Naive B cell (primary cell): ENCODE data around the gene FAM13B. TPM values are rescaled to one million over a fixed set of nuclear protein-coding genes. Genes with fewer than 3 reads are reported as not detected.
A peak's percentile ranks its signal among the peaks of the same experiment; 100 is the strongest.
"Not testable (repeated sequence)": the region's sequence is repeated elsewhere in the genome, so short reads cannot be mapped to it uniquely, and the experiment has no call there.

Source experiments
- ATAC-seq, 2 donors: fragments of 150-1000 bp; cut with Tn5 transposase; 2 replicates each; pipeline ENCODE4 v1.10.0; 2021; ENCODE audit warnings: low read depth in 2 of 2, mild to moderate bottlenecking in 2 of 2, moderate library complexity in 2 of 2
- DNase-seq: peaks from one replicate; pipeline ENCODE4 v3.0.0; 2022
- H3K27ac Mint-ChIP-seq, 6 donors: one replicate each; pipeline ENCODE4 v1.8.0; 2020 to 2022; ENCODE audit warnings: mild to moderate bottlenecking in 6 of 6, mixed read lengths in 6 of 6, moderate library complexity in 5 of 6, inconsistent platforms in 2 of 6
- H3K27me3 Mint-ChIP-seq, 3 donors: one replicate each; pipeline ENCODE4 v1.8.0; 2021 to 2022; ENCODE audit warnings: mixed read lengths in 3 of 3, mild to moderate bottlenecking in 1 of 3
- H3K36me3 Mint-ChIP-seq, 2 donors: one replicate each; pipeline ENCODE4 v1.8.0; 2020 to 2022; ENCODE audit warnings: mixed read lengths in 2 of 2, inconsistent platforms in 1 of 2, mild to moderate bottlenecking in 1 of 2
- H3K4me1 Mint-ChIP-seq, 3 donors: one replicate each; pipeline ENCODE4 v1.8.0; 2020 to 2022; ENCODE audit warnings: mixed read lengths in 3 of 3, inconsistent platforms in 1 of 3, mild to moderate bottlenecking in 1 of 3, moderate library complexity in 1 of 3
- H3K4me3 Mint-ChIP-seq, 8 donors: one replicate each; pipeline ENCODE4 v1.8.0; 2020 to 2022; ENCODE audit warnings: mild to moderate bottlenecking in 8 of 8, mixed read lengths in 8 of 8, moderate library complexity in 8 of 8, inconsistent platforms in 2 of 8
- H3K9me3 Mint-ChIP-seq, 7 donors: one replicate each; pipeline ENCODE4 v1.8.0; 2020 to 2022; ENCODE audit warnings: mixed read lengths in 7 of 7, mild to moderate bottlenecking in 5 of 7, inconsistent platforms in 2 of 7, moderate library complexity in 1 of 7
- polyA plus RNA-seq, 6 donors: library from polyadenylated mRNA; unstranded; fragments of 300-500 nt; fragmentation: Illumina TruSeq; gene quantifications; one replicate each; pipeline ENCODE4 v1.2.3, GENCODE V29; 2021; ENCODE audit warnings: low read depth in 6 of 6

FAM13B gene
- polyA plus RNA-seq, 6 donors from 2014 or later = 34.6 to 50.7 (median 41.0) TPM

GRCh38 chr5:138052718-138053117, 19.8 kb upstream of the FAM13B start:
- H3K27ac Mint-ChIP-seq, H3K9me3 Mint-ChIP-seq, DNase-seq, H3K36me3 Mint-ChIP-seq, H3K4me1 Mint-ChIP-seq, ATAC-seq, H3K27me3 Mint-ChIP-seq, H3K4me3 Mint-ChIP-seq: not testable (repeated sequence)

DNA sequence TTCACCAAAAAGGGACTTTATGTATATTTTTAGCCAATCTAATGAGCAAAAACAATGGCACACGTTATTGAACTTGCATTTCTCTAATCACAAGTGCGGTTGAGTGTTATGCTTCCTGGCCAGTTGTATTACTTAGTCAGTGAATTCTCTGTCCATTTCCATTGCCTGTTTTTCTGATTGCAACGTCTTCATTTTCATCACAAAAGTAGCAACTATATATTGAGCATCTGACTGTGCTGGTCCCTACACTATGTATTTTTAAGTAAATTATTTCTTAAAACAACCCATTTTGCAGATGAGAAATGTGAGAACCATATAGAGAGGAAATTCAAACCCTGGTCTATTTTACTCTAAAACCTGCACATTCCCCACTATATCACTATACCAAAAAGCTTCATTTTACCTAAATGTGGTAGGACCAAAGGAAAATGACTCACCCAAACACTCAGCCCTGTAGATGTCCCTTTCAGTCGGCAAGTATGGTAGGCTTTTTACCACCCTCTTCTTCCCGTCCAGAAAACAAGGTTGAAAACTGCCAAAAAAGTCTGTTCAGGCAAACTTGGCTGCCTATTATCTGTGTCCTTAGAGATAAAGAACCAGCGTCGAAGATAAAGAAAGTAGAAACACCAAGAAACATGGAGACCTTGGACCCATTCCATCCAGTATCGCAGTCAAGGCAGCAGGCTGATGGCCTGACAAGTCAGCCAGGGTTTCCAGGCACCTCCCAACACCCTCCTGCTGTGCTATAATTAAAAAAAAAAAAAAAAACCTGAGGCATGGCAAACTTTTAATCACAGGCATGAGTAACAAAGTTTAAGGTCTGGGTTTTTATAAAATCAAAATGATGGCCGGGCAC, 18.8 kb upstream of the FAM13B start:
- Mint-ChIP-seq H3K4me1 (peaks cover 0 to 9% (median 0%) of the 10 kb centered on the region in 3 donors), H3K9me3 (no peaks in the 10 kb centered on the region), H3K36me3 (no peaks in the 10 kb centered on the region), H3K4me3 (no peak overlapping the region), H3K27me3 (no peaks in the 10 kb centered on the region), H3K27ac (no peak overlapping the region)
- ATAC-seq = no peak
- no peak for DNase-seq

GRCh38 chr5:138045283-138045682, 12.4 kb upstream of the FAM13B start:
- H3K27me3 Mint-ChIP-seq, H3K9me3 Mint-ChIP-seq, DNase-seq, H3K4me3 Mint-ChIP-seq, H3K4me1 Mint-ChIP-seq, H3K27ac Mint-ChIP-seq, ATAC-seq, H3K36me3 Mint-ChIP-seq: not testable (repeated sequence)

GRCh38 chr5:138038826-138039225, 5.9 kb upstream of the FAM13B start:
- H3K9me3 Mint-ChIP-seq = no peaks in the 10 kb centered on the region
- ATAC-seq = no peak
- no peak overlapping the region for H3K27ac Mint-ChIP-seq
- DNase-seq = no peak
- no peaks in the 10 kb centered on the region for H3K27me3 Mint-ChIP-seq
- H3K36me3 Mint-ChIP-seq = no peaks in the 10 kb centered on the region
- H3K4me3 Mint-ChIP-seq = no peak overlapping the region
- peaks cover 12 to 21% (median 20%) of the 10 kb centered on the region in 3 donors for H3K4me1 Mint-ChIP-seq

- ATAC-seq (no peak), DNase-seq (no peak)
- Mint-ChIP-seq H3K4me3 (peak overlapping the region in 1 of 8 donors; percentile 7), H3K36me3 (no peaks in the 10 kb centered on the region), H3K27ac (no peak overlapping the region), H3K4me1 (peaks cover 17 to 27% (median 26%) of the 10 kb centered on the region in 3 donors), H3K9me3 (no peaks in the 10 kb centered on the region), H3K27me3 (no peaks in the 10 kb centered on the region)
Observed at GRCh38 chr5:138037907-138038633, 5.2 kb upstream of the FAM13B start.

DNA sequence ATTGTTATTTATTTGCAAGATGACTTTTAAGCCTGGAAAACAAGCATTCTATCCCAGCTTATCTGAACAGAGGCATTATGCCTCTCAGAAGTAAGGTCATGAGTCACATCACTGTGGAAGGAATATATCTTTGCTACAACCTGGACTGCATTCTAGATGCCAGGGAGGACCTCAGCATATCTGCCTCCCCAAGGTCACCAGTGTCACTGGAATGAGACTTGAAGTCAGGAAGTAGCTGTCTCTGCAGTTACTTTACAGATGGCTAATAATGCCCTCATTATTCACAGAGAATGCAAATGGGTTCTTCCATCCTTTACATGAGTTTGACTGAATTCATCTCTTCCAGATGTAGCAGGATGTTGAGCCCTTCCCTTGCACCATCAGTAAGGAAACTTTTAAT, 4.4 kb upstream of the FAM13B start:
- no peak for ATAC-seq
- no peaks in the 10 kb centered on the region for H3K27me3 Mint-ChIP-seq
- H3K4me3 Mint-ChIP-seq = peak overlapping the region in 1 of 8 donors; percentile 7
- no peaks in the 10 kb centered on the region for H3K36me3 Mint-ChIP-seq
- H3K27ac Mint-ChIP-seq = no peak overlapping the region
- no peaks in the 10 kb centered on the region for H3K9me3 Mint-ChIP-seq
- peaks cover 18 to 27% (median 22%) of the 10 kb centered on the region in 3 donors for H3K4me1 Mint-ChIP-seq
- no peak for DNase-seq

- ATAC-seq = peak; percentile 32 to 48
- Mint-ChIP-seq H3K4me3 (peak overlapping the region in 4 of 8 donors; percentile 59 to 89 (median 62)), H3K4me1 (peaks cover 17 to 34% (median 24%) of the 10 kb centered on the region in 3 donors), H3K36me3 (no peaks in the 10 kb centered on the region), H3K9me3 (no peaks in the 10 kb centered on the region), H3K27me3 (no peaks in the 10 kb centered on the region), H3K27ac (peak overlapping the region in 5 of 6 donors; percentile 14 to 86 (median 74))
- DNase-seq = peak; percentile 76
Observed at GRCh38 chr5:138035605-138036537, 3.0 kb upstream of the FAM13B start.

- Mint-ChIP-seq H3K9me3 (no peaks in the 10 kb centered on the region), H3K27ac (peak overlapping the region; percentile 90 to 99 (median 99)), H3K4me1 (peaks cover 33 to 54% (median 37%) of the 10 kb centered on the region in 3 donors), H3K36me3 (no peaks in the 10 kb centered on the region), H3K4me3 (peak overlapping the region; percentile 89 to 100 (median 99)), H3K27me3 (no peaks in the 10 kb centered on the region)
- DNase-seq (no peak), ATAC-seq (no peak)
Observed at GRCh38 chr5:138033907-138034306, 1.0 kb upstream of the FAM13B start.

- peaks cover 38 to 59% (median 38%) of the 10 kb centered on the region in 3 donors for H3K4me1 Mint-ChIP-seq
- no peaks in the 10 kb centered on the region for H3K9me3 Mint-ChIP-seq
- no peak for ATAC-seq
Observed at GRCh38 chr5:138033386-138033808, 518 bp upstream of the FAM13B start.

DNA sequence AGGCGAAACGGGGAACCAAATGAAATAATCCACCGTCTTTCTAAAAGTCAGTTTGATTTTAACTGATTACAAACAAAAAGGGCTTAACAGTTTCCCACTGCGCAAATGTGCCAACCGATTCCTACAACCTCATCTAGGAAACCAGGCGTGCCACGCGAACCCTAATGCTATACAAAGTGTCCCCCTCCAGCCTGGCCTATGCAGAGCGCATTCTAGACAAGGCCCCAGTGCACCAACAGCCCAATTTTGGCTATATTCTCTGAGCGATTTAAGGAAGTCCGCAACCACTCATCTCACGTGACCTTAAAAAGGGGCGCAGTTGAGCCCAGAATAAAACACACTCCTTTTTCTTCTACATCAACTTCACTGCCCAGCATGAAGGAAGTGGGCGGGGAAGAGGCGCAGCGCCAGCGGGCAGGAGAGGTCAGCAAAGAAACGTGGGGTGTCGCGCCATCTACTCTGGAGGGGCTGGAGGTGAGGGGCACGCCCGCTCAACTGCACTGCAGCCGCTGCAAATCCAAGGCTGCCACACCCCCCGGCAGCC, 779 bp downstream of the FAM13B start:
- ATAC-seq (peak; percentile 58 to 61), DNase-seq (peak; percentile 80)
- Mint-ChIP-seq H3K4me3 (peak overlapping the region; percentile 89 to 100 (median 99)), H3K36me3 (no peaks in the 10 kb centered on the region), H3K9me3 (no peaks in the 10 kb centered on the region), H3K4me1 (peaks cover 48 to 72% (median 51%) of the 10 kb centered on the region in 3 donors), H3K27me3 (no peaks in the 10 kb centered on the region), H3K27ac (peak overlapping the region; percentile 98 to 100 (median 99))

More at GRCh38 chr5:138033386-138033808, 518 bp upstream of the FAM13B start:
- Mint-ChIP-seq H3K27me3 (no peaks in the 10 kb centered on the region), H3K4me3 (peak overlapping the region; percentile 89 to 100 (median 99)), H3K36me3 (no peaks in the 10 kb centered on the region), H3K27ac (peak overlapping the region; percentile 90 to 99 (median 99))
- DNase-seq = no peak

DNA sequence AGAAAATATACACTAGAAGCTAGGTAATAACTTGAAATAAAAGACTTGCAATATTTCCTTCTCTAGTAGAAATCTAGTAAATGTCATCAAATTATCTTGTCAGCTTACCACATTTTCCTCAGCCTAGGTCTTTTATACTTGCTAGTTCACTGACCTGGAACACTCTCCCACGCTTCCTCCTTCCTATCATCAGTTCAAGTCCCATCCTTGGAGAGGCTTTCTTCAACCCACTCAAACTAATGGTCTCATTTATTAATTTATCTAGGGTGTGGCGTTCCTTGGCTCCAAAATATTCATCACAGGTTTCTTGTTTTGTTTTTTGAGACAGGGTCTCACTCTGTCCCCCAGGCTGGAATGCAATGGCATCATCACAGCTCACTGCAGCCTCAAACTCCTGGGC, 2.9 kb downstream of the FAM13B start:
- Mint-ChIP-seq H3K36me3 (no peaks in the 10 kb centered on the region), H3K27me3 (no peaks in the 10 kb centered on the region), H3K9me3 (no peaks in the 10 kb centered on the region), H3K27ac (peak overlapping the region in 5 of 6 donors; percentile 18 to 99 (median 89)), H3K4me1 (peaks cover 49 to 72% (median 59%) of the 10 kb centered on the region in 3 donors), H3K4me3 (peak overlapping the region; percentile 75 to 99 (median 83))
- ATAC-seq = no peak
- DNase-seq = no peak

DNA sequence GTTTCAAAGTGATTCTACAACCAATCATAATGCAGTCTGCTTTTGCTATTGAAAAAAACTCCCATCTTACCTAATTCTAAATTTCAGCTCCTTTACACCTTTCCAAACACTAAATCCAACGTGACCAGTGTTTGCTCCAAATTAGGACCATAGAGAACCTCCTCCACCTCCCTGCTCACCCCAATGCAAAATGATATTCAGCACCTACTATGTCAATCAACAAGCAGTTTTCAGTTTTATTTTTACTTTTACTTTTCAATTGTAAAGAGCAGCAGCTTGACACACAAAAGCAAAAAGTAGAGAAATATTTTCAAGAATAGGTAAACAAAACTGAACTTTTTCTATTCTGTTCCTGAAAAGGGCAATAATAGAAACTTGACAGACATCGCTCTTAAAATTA, 3.4 kb downstream of the FAM13B start:
- H3K27me3 Mint-ChIP-seq = no peaks in the 10 kb centered on the region
- peaks cover 53 to 76% (median 63%) of the 10 kb centered on the region in 3 donors for H3K4me1 Mint-ChIP-seq
- H3K36me3 Mint-ChIP-seq = no peaks in the 10 kb centered on the region
- no peak for ATAC-seq
- peak overlapping the region in 5 of 6 donors; percentile 39 to 99 (median 88) for H3K27ac Mint-ChIP-seq
- H3K9me3 Mint-ChIP-seq = no peaks in the 10 kb centered on the region
- peak overlapping the region; percentile 57 to 99 (median 76) for H3K4me3 Mint-ChIP-seq
- DNase-seq = no peak
